ENCODE measurements around the gene TM9SF4. TPM values are rescaled to one million over a fixed set of nuclear protein-coding genes. Genes with fewer than 3 reads are reported as not detected.

The TM9SF4 gene
- total RNA-seq, 6 experiments from 2014 or later = 54.8 to 73.9 (median 60.7) TPM

GRCh38 chr20:32079655-32080109 is 29.8 kb upstream of the TM9SF4 start:
- H3K27ac Mint-ChIP-seq = no peak overlapping the region
- no peak for TF ChIP-seq CTCF (IDR thresholded peaks at IDR 0.05)
- no peak for DNase-seq
- H3K36me3 Mint-ChIP-seq (ENCODE audit: low read depth) = no peaks in the 10 kb centered on the region
- no peak overlapping the region for H3K4me3 Mint-ChIP-seq
- no peaks in the 10 kb centered on the region for H3K4me1 Mint-ChIP-seq (ENCODE audit: low read depth)
- H3K27me3 Mint-ChIP-seq (ENCODE audit: insufficient read depth) = peaks cover 24% of the 10 kb centered on the region
- H3K9me3 Mint-ChIP-seq = no peaks in the 10 kb centered on the region

- H3K4me1 Mint-ChIP-seq (ENCODE audit: low read depth) = no peaks in the 10 kb centered on the region
- H3K27me3 Mint-ChIP-seq (ENCODE audit: insufficient read depth) = peaks cover 33% of the 10 kb centered on the region
- H3K4me3 Mint-ChIP-seq = no peak overlapping the region
- TF ChIP-seq CTCF (IDR thresholded peaks at IDR 0.05) = no peak
- DNase-seq = no peak
- H3K36me3 Mint-ChIP-seq (ENCODE audit: low read depth) = no peaks in the 10 kb centered on the region
- no peaks in the 10 kb centered on the region for H3K9me3 Mint-ChIP-seq
- H3K27ac Mint-ChIP-seq = no peak overlapping the region
Observed at GRCh38 chr20:32080783-32081182, 28.7 kb upstream of the TM9SF4 start.

- no peak overlapping the region for H3K4me3 Mint-ChIP-seq
- H3K36me3 Mint-ChIP-seq (ENCODE audit: low read depth) = no peaks in the 10 kb centered on the region
- H3K4me1 Mint-ChIP-seq (ENCODE audit: low read depth) = no peaks in the 10 kb centered on the region
- H3K27me3 Mint-ChIP-seq (ENCODE audit: insufficient read depth) = peaks cover 39% of the 10 kb centered on the region
- DNase-seq = no peak
- TF ChIP-seq CTCF (IDR thresholded peaks at IDR 0.05) = no peak
- no peak overlapping the region for H3K27ac Mint-ChIP-seq
- no peaks in the 10 kb centered on the region for H3K9me3 Mint-ChIP-seq
Observed at GRCh38 chr20:32083469-32083868, 26.0 kb upstream of the TM9SF4 start.

GRCh38 chr20:32087070-32087469 is 22.4 kb upstream of the TM9SF4 start:
- H3K27me3 Mint-ChIP-seq (ENCODE audit: insufficient read depth) = peaks cover 32% of the 10 kb centered on the region

GRCh38 chr20:32088759-32089158 is 20.8 kb upstream of the TM9SF4 start:
- no peak for DNase-seq
- Mint-ChIP-seq H3K9me3 (no peaks in the 10 kb centered on the region), H3K36me3 (ENCODE audit: low read depth) (no peaks in the 10 kb centered on the region), H3K27me3 (ENCODE audit: insufficient read depth) (peaks cover 36% of the 10 kb centered on the region), H3K4me1 (ENCODE audit: low read depth) (no peaks in the 10 kb centered on the region), H3K4me3 (no peak overlapping the region), H3K27ac (no peak overlapping the region)
- no peak for TF ChIP-seq CTCF (IDR thresholded peaks at IDR 0.05)

More at GRCh38 chr20:32087070-32087469, 22.4 kb upstream of the TM9SF4 start:
- DNase-seq = no peak
- H3K4me3 Mint-ChIP-seq = no peak overlapping the region
- no peaks in the 10 kb centered on the region for H3K9me3 Mint-ChIP-seq
- TF ChIP-seq CTCF (IDR thresholded peaks at IDR 0.05) = no peak
- no peaks in the 10 kb centered on the region for H3K4me1 Mint-ChIP-seq (ENCODE audit: low read depth)
- no peaks in the 10 kb centered on the region for H3K36me3 Mint-ChIP-seq (ENCODE audit: low read depth)
- H3K27ac Mint-ChIP-seq = no peak overlapping the region

Data from HFFc6 (cell line).